Natural killer cell treated with Interleukin-12 subunit alpha and Interleukin-12 subunit beta and Interleukin-15 and Interleukin-18, amount 100 ng/mL, for 72 hours (primary cell): ENCODE measurements around the gene AQP4. TPM values are rescaled to one million over a fixed set of nuclear protein-coding genes. Genes with fewer than 3 reads are reported as not detected.

Experiments
- ATAC-seq, 2 donors: fragments of 150-1000 bp; cut with Tn5 transposase in 1 of 2; sonication (Bioruptor Pico), chemical (Tn5 transposase) in 1 of 2; 2 replicates each; pipeline ENCODE4 v1.10.0; 2021
- DNase-seq: peaks from one replicate; pipeline ENCODE4 v3.0.0; 2022; ENCODE audit warnings: low spot score
- H3K27ac Mint-ChIP-seq, 2 donors: 1 replicate in 1 of 2; 2 replicates in 1 of 2; pipeline ENCODE4 v1.8.0; 2022; ENCODE audit warnings: mixed read lengths in 2 of 2, mild to moderate bottlenecking in 1 of 2, moderate library complexity in 1 of 2
- H3K27me3 Mint-ChIP-seq, 2 donors: 1 replicate in 1 of 2; 2 replicates in 1 of 2; pipeline ENCODE4 v1.8.0; 2022; ENCODE audit warnings: mixed read lengths in 2 of 2
- H3K36me3 Mint-ChIP-seq: one replicate; pipeline ENCODE4 v1.8.0; 2022; ENCODE audit warnings: mixed read lengths
- H3K4me1 Mint-ChIP-seq, 2 donors: 1 replicate in 1 of 2; 2 replicates in 1 of 2; pipeline ENCODE4 v1.8.0; 2022; ENCODE audit warnings: low read depth in 2 of 2, mixed read lengths in 2 of 2, mild to moderate bottlenecking in 1 of 2
- H3K4me3 Mint-ChIP-seq: one replicate; pipeline ENCODE4 v1.8.0; 2022; ENCODE audit warnings: mixed read lengths
- H3K9me3 Mint-ChIP-seq: 2 replicates; pipeline ENCODE4 v1.8.0; 2022; ENCODE audit warnings: mixed read lengths
- total RNA-seq, 2 donors: library from RNA; stranded (reverse); gene quantifications; one replicate each; pipeline ENCODE4 v1.2.3, GENCODE V29; 2022

The AQP4 gene
- total RNA-seq, 2 donors from 2014 or later, result not detected

GRCh38 chr18:26818461-26818860, 47.0 kb downstream of the AQP4 start:
- ATAC-seq (no peak), DNase-seq (no peak)
- Mint-ChIP-seq H3K27ac (no peak overlapping the region), H3K4me1 (no peaks in the 10 kb centered on the region), H3K9me3 (peaks cover 17% of the 10 kb centered on the region), H3K36me3 (peaks cover 9% of the 10 kb centered on the region), H3K27me3 (no peaks in the 10 kb centered on the region), H3K4me3 (no peak overlapping the region)

GRCh38 chr18:26813043-26813442, 52.5 kb downstream of the AQP4 start:
- Mint-ChIP-seq H3K27me3 (no peaks in the 10 kb centered on the region), H3K4me1 (no peaks in the 10 kb centered on the region)

GRCh38 chr18:26812462-26812861, 53.0 kb downstream of the AQP4 start:
- H3K27ac Mint-ChIP-seq, result no peak overlapping the region
- H3K36me3 Mint-ChIP-seq, result peaks cover 4% of the 10 kb centered on the region
- ATAC-seq (no peak), DNase-seq (no peak)
- peaks cover 27% of the 10 kb centered on the region for H3K9me3 Mint-ChIP-seq
- no peaks in the 10 kb centered on the region for H3K4me1 Mint-ChIP-seq
- H3K4me3 Mint-ChIP-seq, result no peak overlapping the region
- no peaks in the 10 kb centered on the region for H3K27me3 Mint-ChIP-seq

More at GRCh38 chr18:26813043-26813442, 52.5 kb downstream of the AQP4 start:
- Mint-ChIP-seq H3K36me3 (peaks cover 6% of the 10 kb centered on the region), H3K9me3 (peaks cover 28% of the 10 kb centered on the region), H3K27ac (no peak overlapping the region), H3K4me3 (no peak overlapping the region)
- ATAC-seq (no peak), DNase-seq (no peak)

GRCh38 chr18:26809346-26809745, 56.2 kb downstream of the AQP4 start:
- no peak for DNase-seq
- Mint-ChIP-seq H3K4me3 (no peak overlapping the region), H3K36me3 (peaks cover 4% of the 10 kb centered on the region), H3K27ac (no peak overlapping the region), H3K4me1 (no peaks in the 10 kb centered on the region), H3K9me3 (peaks cover 19% of the 10 kb centered on the region), H3K27me3 (no peaks in the 10 kb centered on the region)
- ATAC-seq, result no peak

- H3K4me1 Mint-ChIP-seq, result no peaks in the 10 kb centered on the region
- ATAC-seq, result no peak
- H3K36me3 Mint-ChIP-seq, result peaks cover 4% of the 10 kb centered on the region
- H3K27me3 Mint-ChIP-seq, result no peaks in the 10 kb centered on the region
- H3K27ac Mint-ChIP-seq, result no peak overlapping the region
- H3K9me3 Mint-ChIP-seq, result peaks cover 17% of the 10 kb centered on the region
- no peak overlapping the region for H3K4me3 Mint-ChIP-seq
- no peak for DNase-seq
These were observed 59.3 kb downstream of the AQP4 start for GRCh38 chr18:26806224-26806623.

GRCh38 chr18:26804519-26804918, 61.0 kb downstream of the AQP4 start:
- DNase-seq, result no peak
- peaks cover 4% of the 10 kb centered on the region for H3K36me3 Mint-ChIP-seq
- no peaks in the 10 kb centered on the region for H3K4me1 Mint-ChIP-seq
- no peaks in the 10 kb centered on the region for H3K27me3 Mint-ChIP-seq
- no peak for ATAC-seq
- no peak overlapping the region for H3K4me3 Mint-ChIP-seq
- no peak overlapping the region for H3K27ac Mint-ChIP-seq
- H3K9me3 Mint-ChIP-seq, result peaks cover 19% of the 10 kb centered on the region

GRCh38 chr18:26803643-26804042, 61.9 kb downstream of the AQP4 start:
- H3K27me3 Mint-ChIP-seq, result no peaks in the 10 kb centered on the region
- ATAC-seq (no peak), DNase-seq (no peak)
- no peak overlapping the region for H3K27ac Mint-ChIP-seq
- peaks cover 17% of the 10 kb centered on the region for H3K9me3 Mint-ChIP-seq
- no peaks in the 10 kb centered on the region for H3K4me1 Mint-ChIP-seq
- no peaks in the 10 kb centered on the region for H3K36me3 Mint-ChIP-seq
- no peak overlapping the region for H3K4me3 Mint-ChIP-seq

GRCh38 chr18:26802330-26803200, 62.9 kb downstream of the AQP4 start:
- H3K4me3 Mint-ChIP-seq, result no peak overlapping the region
- no peaks in the 10 kb centered on the region for H3K27me3 Mint-ChIP-seq
- DNase-seq (no peak), ATAC-seq (no peak)
- H3K9me3 Mint-ChIP-seq, result peaks cover 18% of the 10 kb centered on the region
- H3K4me1 Mint-ChIP-seq, result no peaks in the 10 kb centered on the region
- H3K27ac Mint-ChIP-seq, result no peak overlapping the region
- peaks cover 4% of the 10 kb centered on the region for H3K36me3 Mint-ChIP-seq
